ENCODE measurements around the gene JAK1. TPM values are rescaled to one million over a fixed set of nuclear protein-coding genes. Genes with fewer than 3 reads are reported as not detected.
A peak's percentile ranks its signal among the peaks of the same experiment; 100 is the strongest.

JAK1 gene
- total RNA-seq, 3 donors from 2014 or later = 179 to 258 (median 196) TPM

DNA sequence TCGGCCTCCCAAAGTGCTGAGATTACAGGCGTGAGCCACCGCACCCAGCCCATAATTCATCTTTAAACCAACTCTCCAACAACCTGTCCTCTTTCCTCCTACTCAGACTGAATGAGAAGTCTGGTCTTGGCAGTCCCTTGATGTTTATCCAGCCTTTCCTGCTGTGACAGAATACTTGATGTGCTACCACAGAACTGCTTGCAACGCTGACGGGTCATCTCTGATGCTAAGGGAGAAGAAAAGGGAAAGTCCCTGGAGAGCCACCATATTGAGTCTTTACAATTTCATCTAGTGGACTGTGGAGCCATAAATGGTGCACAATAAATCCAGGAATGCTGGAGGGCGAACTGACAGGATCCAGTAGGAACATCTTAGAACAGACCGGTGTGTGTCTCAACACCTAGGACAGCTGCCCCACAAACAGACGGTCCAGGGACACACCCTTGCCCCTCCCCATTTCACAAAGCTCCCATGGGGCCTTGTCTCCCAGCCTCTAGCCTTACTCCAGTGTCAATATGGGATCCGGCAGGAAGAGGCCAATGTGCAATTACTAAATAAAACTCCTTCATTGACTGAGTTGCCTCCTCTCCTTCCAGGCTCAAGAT, 30.7 kb downstream of the JAK1 start:
- H3K36me3 ChIP-seq = no peaks in the 10 kb centered on the region
- H3K4me3 ChIP-seq = no peak overlapping the region
- intact Hi-C loops (cut with DNase I; ENCODE audit: low total_unique reads) = loop anchor here (5.0 kb wide), 1 partner anchor 1367 kb away; no protein-coding TSS in a partner anchor
- no peak for DNase-seq (ENCODE audit: low spot score in 2 of 2)
- no peaks in the 10 kb centered on the region for H3K9me3 ChIP-seq
- H3K4me1 ChIP-seq = no peaks in the 10 kb centered on the region
- H3K27me3 ChIP-seq = no peaks in the 10 kb centered on the region
- TF ChIP-seq CTCF (IDR thresholded peaks at IDR 0.05) (no peak), POLR2A (IDR thresholded peaks at IDR 0.05) (no peak), POLR2AphosphoS5 (IDR thresholded peaks at IDR 0.05) (no peak)
- H3K27ac ChIP-seq = peak overlapping the region; percentile 11 to 89

DNA sequence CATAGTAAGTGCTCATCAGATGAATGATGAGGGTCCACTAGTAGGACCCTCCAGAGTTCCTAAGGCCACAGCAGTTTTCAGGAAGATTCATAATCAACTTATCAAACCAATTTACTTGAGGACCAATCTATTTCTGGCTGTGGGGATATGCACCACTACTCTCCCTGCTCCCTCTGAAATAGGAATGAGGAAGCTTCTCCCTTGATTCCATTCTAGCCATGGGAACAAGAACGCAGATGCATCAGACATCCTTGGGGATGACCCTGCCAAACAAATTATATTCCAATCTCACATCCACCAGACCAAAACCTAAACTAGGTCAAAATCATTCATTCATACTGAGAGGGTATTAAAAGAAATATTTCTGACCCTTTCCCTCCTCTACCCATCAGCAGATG, 31.5 kb downstream of the JAK1 start:
- H3K36me3 ChIP-seq = no peaks in the 10 kb centered on the region
- H3K27ac ChIP-seq = peak overlapping the region; percentile 67 to 89
- intact Hi-C loops (cut with DNase I; ENCODE audit: low total_unique reads) = loop anchor here (5.0 kb wide), 1 partner anchor 1367 kb away; no protein-coding TSS in a partner anchor
- no peak for TF ChIP-seq POLR2AphosphoS5 (IDR thresholded peaks at IDR 0.05)
- TF ChIP-seq CTCF (IDR thresholded peaks at IDR 0.05) = no peak
- no peak for TF ChIP-seq POLR2A (IDR thresholded peaks at IDR 0.05)
- H3K27me3 ChIP-seq = no peaks in the 10 kb centered on the region
- no peak overlapping the region for H3K4me3 ChIP-seq
- H3K4me1 ChIP-seq = no peaks in the 10 kb centered on the region
- no peak for DNase-seq (ENCODE audit: low spot score in 2 of 2)
- H3K9me3 ChIP-seq = no peaks in the 10 kb centered on the region

GRCh38 chr1:64934115-64934877, 32.1 kb downstream of the JAK1 start:
- no peak for DNase-seq (ENCODE audit: low spot score in 2 of 2)
- peak overlapping the region; percentile 67 to 89 for H3K27ac ChIP-seq

DNA sequence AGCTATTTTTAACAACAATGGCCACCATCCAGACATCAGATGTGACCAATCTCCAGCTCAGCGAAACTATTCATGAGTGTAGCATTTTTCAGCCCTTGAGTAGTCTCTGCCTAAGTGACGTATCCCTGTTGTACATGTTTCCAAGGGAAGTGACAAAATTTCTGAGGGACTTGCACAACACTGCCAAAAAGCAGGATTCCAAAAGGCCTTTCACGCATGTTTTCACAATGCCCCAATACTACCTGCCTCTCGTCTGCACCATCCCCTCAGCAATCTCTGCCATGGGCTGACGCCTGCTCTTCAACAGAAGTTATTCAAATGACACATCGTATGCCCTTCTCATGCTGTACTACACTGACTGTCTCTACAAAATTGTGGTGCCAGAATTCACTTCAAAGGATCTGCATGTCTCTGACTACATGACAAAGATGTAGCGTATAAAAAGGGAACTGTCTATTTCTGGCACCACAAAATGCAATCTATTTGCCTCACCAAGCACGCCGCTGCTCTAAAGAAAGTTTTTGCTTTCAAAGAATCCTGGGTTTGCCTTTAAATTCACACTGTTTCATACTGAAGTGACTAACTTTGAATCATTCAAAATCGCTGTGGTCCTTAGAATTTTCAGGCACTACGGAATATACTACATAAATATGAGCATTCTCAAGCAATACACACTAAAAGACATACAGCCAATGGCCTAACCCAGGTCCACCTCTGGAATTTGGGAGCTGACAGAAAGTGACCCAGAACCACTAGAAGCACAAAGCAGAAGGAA, 32.9 kb downstream of the JAK1 start:
- Histone ChIP-seq H3K27me3 (no peaks in the 10 kb centered on the region), H3K36me3 (no peaks in the 10 kb centered on the region), H3K4me3 (peak overlapping the region in 1 of 3 donors; percentile 5), H3K27ac (peak overlapping the region; percentile 67 to 89), H3K9me3 (no peaks in the 10 kb centered on the region), H3K4me1 (no peaks in the 10 kb centered on the region)
- intact Hi-C loops (cut with DNase I; ENCODE audit: low total_unique reads) = no loop called here
- peak; percentile 61 to 86 (median 83) for TF ChIP-seq POLR2AphosphoS5 (IDR thresholded peaks at IDR 0.05)
- TF ChIP-seq CTCF (IDR thresholded peaks at IDR 0.05) = no peak
- DNase-seq (ENCODE audit: low spot score in 2 of 2) = peak in 1 of 2 donors; percentile 31

More at GRCh38 chr1:64934115-64934877, 32.1 kb downstream of the JAK1 start:
- Histone ChIP-seq H3K27me3 (no peaks in the 10 kb centered on the region), H3K4me3 (peak overlapping the region in 1 of 3 donors; percentile 5), H3K36me3 (no peaks in the 10 kb centered on the region), H3K9me3 (no peaks in the 10 kb centered on the region), H3K4me1 (no peaks in the 10 kb centered on the region)
- intact Hi-C loops (cut with DNase I; ENCODE audit: low total_unique reads) = no loop called here
- TF ChIP-seq POLR2AphosphoS5 (IDR thresholded peaks at IDR 0.05) (peak in 2 of 3 donors; percentile 17 to 54), CTCF (IDR thresholded peaks at IDR 0.05) (no peak)

Measured in breast epithelium (tissue), 4 donors.